Measurements from ENCODE around the gene POFUT1. TPM values are rescaled to one million over a fixed set of nuclear protein-coding genes. Genes with fewer than 3 reads are reported as not detected.
A peak's percentile ranks its signal among the peaks of the same experiment; 100 is the strongest.

The POFUT1 gene
- total RNA-seq, 1 experiment from 2014 or later: 56.6 TPM

DNA sequence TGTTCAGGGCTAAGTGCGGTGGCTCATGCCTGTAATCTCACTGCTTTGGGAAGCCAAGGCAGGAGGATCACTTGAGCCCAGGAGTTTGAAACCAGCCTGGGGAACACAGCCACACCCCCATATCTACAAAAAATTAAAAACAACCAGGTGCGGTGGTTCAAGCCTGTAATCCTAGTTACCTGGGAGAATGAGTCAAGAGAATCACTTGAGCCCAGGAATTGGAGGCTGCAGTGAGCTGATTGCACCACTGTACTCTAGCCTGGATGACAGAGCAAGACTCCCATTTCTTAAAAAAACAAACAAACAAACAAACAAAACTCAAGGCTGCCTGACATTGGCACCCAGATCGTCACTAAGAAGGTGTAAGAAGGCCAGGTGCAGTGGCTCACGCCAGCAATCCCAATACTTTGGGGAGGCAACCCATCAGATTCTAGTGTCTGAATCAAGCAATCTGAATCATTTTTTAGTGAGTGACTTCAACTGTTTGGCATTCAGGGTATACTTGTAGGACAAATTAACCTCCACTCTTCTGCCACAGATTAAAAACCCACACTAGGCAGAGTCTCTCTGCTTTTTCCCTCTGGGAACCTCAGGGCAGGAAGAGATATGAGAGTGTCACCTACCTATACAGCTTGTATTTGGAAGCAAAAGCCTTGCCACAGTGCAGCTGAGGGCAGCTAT, 6.2 kb upstream of the POFUT1 start:
- no peak overlapping the region for H3K4me3 ChIP-seq
- H3K27me3 ChIP-seq: no peaks in the 10 kb centered on the region
- H3K36me3 ChIP-seq: peaks cover 49% of the 10 kb centered on the region
- H3K9me3 ChIP-seq: no peaks in the 10 kb centered on the region
- no peak for DNase-seq

DNA sequence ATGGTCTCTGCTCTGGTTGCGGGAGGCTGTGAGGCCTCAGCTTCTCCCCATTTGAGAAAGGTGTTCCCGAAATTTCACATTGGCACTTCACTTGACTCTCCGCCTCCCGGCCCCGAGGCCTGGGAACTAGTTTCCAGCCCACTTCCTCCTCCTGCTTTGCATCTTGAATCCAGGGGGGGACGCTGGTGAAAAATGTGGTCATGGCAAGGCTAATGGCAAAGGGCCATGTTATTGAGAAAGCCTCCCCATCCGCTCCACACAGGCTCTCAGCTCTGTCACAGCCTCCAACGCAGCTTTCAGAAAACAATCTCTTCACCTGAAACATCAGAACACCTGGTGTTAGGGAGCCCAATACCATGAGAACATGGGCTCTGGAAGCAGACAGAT, 5.7 kb upstream of the POFUT1 start:
- DNase-seq: no peak
- Histone ChIP-seq H3K36me3 (peaks cover 48% of the 10 kb centered on the region), H3K27me3 (no peaks in the 10 kb centered on the region), H3K4me3 (no peak overlapping the region), H3K9me3 (no peaks in the 10 kb centered on the region)

DNA sequence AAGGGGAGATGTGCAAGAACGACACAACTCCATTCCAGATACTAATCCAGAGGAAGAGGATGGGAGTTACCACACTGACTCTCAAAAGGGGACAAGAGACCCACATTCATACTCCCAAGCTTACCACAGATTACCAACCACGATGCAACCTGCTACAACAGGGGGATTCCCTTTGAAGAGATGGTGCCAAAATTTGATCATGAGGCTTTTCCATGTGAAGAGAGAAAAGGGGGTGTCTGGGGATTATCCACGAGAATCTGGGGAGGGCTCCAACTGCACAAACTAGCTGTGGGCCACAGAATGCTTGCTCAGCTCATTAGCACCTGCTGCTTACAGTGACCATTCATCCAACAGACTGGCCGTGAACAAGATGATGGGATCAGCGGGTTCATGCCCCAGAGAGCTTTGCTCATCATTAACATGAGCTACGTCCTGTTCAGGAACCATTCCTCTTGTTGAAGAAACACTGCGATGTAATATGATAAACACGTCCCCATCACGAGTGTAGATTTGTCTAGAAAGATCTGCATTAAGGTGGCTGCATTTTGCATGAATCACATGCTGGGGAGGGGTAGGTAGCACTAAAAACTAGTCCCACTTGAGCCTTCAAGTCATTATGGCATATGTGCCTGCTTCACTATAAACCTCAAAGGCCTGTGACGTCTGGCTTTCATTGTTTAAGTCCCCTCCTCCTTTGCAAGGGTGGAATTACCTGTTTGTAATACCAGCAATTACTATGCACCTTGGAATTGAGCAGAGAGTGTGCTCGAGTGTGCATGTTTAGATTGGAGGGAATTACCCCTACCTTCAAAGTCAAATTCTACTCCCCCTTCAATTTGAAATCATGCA, 4.1 kb upstream of the POFUT1 start:
- DNase-seq: no peak
- Histone ChIP-seq H3K4me3 (no peak overlapping the region), H3K27me3 (no peaks in the 10 kb centered on the region), H3K36me3 (peaks cover 39% of the 10 kb centered on the region), H3K9me3 (no peaks in the 10 kb centered on the region)

DNA sequence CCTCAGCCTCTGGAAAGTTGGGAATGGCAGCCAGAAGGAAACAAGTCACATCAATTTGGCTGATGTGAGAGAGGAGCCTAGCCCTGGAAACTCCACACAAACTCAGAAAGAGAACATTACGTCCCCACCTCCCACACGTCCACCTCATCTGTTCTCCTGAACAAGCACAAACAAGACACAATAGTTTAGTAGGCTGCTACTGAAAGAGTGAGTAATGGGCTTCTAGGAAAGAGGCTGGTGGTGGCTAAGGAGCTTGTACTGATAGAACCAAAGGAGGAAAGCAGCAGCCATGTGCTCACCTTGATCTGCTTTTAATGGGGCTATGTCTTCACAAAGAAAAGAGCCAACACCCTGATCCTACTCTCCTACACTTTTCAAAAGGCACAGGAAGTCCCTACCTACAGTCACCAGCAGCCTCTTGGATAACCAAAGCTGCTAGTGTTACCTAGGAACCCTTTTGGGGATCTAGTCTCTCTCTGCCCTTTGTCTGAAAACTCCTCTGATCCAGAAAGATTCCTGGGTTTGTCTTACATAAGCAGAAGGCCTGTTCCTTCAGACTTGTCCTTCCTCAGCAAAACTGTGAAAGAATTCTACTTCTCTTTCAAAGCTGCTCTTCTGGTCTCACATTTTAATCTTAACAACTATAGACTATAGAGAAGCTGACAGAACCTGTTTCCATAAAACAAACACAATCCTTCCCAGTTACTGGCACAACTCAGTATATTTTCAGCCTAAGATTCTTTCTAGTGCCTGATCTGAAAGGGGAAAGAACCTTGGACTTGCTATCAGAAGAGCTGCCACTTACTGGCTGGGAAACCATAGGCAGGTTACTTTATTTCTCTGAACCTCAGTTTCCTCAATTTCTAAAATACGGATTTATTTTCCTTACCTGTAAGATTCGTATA, 3.2 kb upstream of the POFUT1 start:
- Histone ChIP-seq H3K27me3 (no peaks in the 10 kb centered on the region), H3K4me3 (no peak overlapping the region), H3K9me3 (no peaks in the 10 kb centered on the region), H3K36me3 (peaks cover 34% of the 10 kb centered on the region)
- no peak for DNase-seq

DNA sequence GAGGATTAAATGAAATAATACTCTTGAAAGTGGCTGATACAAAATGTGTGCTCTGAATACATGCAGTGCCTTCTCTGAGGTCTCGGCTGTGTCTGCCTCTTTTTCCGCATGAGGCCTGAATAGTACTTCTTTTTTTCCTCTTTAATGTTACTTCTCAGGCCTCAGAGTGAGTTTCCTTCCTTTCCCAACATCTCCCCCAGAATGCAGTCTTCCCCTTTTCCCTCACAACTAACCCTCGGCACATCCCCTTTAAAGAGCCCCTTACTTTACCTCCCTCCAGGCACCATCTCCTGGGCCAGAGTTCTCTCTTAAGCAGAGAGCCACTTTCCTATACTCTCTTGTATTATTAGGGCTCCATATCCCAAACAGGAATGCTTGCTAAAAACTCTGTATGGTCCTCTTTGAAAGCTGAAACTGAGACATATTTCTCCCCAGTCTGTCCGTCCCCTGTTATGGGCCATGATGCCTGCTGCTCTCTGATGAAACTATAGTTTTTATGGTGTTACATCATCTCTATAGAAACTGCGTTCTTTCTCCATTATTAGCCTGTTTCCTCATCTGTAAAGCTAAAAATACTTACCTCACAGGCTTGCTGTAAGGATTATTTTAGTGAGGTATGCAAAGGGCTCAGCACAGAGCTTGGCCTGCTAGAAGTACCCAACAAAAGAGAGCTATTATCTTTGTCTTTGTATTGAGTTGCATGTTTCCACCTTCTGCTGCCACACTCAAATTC, 2.4 kb upstream of the POFUT1 start:
- peaks cover 36% of the 10 kb centered on the region for H3K36me3 ChIP-seq
- DNase-seq: no peak
- no peak overlapping the region; the same call in 1 of the 2 replicates for H3K4me3 ChIP-seq
- H3K27me3 ChIP-seq: no peaks in the 10 kb centered on the region
- H3K9me3 ChIP-seq: no peaks in the 10 kb centered on the region

DNA sequence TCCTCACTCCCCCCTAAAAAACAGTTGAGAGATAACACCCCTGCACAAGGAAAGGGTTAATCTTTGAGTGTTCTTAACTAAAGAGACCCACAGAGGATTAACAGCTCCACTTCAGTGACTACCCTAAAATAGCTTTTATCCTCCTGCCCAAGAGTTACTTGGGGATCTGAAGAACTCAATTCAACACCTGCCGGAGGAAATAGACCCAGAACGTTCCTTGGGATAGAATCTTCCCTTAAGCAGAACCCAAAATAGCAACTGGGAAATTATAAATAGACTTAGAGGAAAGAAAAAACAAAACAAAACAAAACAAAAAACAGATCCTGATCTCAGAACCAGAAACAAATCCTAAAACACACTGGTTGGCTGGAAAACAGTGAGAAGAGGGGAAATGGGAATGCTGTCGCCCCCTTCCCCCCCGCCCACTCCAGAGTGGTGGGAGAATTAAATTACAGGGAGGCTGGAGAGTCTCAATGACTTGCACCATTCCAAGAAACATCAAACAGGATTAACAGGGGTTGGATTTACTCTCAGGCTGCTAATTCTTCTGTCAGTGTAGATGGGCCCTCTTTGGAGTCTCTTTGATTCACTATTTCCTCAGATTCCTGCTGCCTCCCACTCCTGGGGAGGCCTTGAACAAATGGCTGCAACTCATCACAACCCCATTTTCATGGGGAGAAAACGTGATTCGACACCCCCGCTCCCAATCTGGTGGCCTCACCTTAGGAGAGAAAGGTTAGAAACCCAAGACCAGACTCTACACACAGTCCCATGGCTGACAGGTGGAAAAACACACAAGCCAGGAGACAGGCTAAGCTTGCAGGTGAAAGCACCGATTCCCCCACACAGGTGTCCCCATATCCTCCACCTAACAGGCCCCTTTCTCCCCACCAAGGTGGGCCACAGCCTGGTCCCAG, 1.6 kb upstream of the POFUT1 start:
- H3K4me3 ChIP-seq: peak overlapping the region; percentile 100

DNA sequence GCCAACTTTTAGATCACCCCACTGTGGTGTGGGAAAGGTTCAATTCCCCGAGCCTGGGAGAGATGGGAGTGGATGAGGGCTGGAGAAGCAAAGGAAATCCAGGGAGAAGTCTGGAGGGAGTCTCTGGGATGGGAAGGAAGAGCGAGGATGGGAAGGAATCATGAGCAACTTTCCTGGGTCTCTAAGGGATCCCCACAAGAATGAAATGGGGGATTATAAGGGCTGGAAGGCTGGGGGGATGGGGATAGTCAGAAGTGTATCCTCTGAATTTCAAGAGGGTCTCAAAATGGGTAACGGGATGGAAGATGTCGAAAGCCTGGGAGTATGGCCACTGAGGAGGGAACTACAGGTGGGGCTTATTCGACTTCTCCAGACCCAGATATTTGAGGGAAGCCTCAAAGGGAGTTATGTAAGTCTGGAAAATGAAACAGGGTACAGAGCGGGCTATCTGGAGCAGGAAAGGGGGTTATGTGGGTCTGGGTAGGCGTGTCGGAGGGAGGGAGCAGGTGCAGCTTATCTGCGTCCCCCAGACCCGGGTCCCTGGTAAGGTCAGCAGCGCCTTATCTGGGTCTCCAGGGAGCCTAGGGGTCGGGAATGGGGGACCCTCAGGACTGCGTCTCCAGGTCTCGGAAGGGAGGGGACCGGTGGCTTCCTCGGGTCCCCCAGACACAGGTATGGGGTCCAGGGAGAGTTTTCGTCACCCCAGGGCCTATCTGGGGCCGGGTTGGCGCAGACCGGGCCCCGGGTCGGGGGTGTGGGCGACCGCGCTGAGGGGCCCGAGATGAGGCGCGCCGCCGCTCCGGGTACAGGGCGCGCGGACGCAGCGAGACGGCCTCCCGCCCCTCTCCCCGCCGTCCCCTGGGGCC, 687 bp upstream of the POFUT1 start:
- Histone ChIP-seq H3K36me3 (peaks cover 33% of the 10 kb centered on the region), H3K4me3 (peak overlapping the region; percentile 100), H3K9me3 (no peaks in the 10 kb centered on the region), H3K27me3 (no peaks in the 10 kb centered on the region)
- DNase-seq: no peak

More for the DNA sequence above, 1.6 kb upstream of the POFUT1 start:
- Histone ChIP-seq H3K9me3 (no peaks in the 10 kb centered on the region), H3K27me3 (no peaks in the 10 kb centered on the region), H3K36me3 (peaks cover 33% of the 10 kb centered on the region)
- DNase-seq: no peak

DNA sequence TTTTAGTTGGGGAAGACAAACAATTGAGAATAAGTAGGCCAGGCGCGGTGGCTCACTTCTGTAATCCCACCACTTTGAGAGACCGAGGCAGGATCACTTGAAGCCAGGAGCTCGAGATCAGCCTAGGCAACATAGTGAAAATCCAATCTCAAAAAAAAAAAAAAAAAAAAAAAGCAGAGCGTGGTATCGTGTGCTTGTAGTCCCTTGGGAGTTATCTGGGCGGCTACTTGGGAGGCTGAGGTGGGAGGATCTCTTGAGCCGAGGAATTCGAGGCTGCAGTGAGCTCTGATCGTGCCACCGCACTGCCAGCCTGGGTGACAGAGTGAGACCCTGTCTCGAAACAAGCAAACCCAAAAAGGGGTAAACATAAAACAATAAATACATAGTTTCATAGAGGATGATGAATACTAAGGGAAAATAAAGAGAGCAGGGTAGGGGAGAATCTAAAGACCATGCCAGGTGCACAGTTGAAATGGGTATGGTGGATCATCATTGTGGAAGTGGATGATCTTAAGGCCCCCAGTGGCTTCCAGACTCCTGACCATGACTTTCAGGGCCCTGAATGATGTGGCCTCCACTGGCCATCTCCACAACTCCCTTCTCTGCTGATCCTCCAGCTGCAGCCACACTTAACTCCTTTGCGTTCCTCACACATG, 947 bp downstream of the POFUT1 start:
- Histone ChIP-seq H3K9me3 (no peaks in the 10 kb centered on the region), H3K4me3 (peak overlapping the region; percentile 100), H3K36me3 (peaks cover 33% of the 10 kb centered on the region), H3K27me3 (no peaks in the 10 kb centered on the region)
- DNase-seq: no peak

DNA sequence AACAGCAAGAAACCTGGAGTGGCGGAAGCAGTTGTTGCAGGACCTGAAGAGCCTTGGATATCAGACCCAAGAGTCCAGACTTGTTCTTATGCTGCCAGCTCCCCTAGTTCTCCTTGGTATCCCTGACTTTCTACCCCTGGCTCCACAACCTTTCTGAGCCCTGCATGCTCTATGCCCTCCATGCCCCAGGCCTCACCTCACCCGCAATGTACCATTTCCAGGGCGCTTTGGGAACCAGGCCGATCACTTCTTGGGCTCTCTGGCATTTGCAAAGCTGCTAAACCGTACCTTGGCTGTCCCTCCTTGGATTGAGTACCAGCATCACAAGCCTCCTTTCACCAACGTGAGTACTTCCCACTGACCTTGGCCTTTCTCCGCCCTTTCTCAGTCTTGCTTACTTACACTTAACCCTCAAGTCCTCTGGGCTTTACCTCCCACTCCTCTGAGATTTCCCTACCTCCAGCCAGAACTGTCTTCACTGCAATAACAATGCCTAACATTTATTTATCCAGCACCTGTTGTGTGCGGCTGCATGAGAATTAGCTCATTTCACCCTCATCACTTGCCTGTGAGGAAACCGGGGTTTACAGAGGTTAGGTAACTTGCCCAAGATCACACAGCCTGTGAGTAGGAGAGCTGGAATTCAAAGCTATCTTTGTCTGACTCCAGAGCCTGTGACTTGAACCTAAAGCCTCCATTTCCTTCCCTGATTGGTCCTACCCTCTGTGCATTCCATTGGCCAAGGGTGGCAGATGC, 2.3 kb downstream of the POFUT1 start:
- H3K36me3 ChIP-seq: peaks cover 38% of the 10 kb centered on the region
- no peaks in the 10 kb centered on the region for H3K27me3 ChIP-seq
- no peaks in the 10 kb centered on the region for H3K9me3 ChIP-seq
- H3K4me3 ChIP-seq: no peak overlapping the region
- no peak for DNase-seq

DNA sequence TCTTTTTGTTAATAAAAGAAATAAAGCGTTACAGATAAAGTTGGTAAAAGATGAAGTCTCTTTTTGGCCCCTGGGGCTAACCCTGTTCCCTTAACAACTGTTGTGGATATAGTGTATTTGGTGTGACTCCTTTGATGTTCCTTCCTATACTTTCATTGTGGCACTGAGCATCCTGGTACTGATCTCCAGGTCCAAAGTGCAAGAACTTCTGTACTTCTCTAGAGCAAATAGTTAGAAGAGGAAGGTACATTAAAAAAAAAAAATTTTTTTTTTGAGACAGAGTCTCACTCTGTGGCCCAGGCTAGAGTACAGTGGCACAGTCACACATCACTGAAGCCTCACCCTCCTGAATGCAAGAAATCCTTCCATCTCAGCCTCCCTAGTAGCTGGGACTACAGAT, 6.2 kb downstream of the POFUT1 start:
- no peak overlapping the region for H3K4me3 ChIP-seq
- H3K9me3 ChIP-seq: no peaks in the 10 kb centered on the region
- no peak for DNase-seq
- H3K36me3 ChIP-seq: peaks cover 72% of the 10 kb centered on the region
- H3K27me3 ChIP-seq: no peaks in the 10 kb centered on the region

DNA sequence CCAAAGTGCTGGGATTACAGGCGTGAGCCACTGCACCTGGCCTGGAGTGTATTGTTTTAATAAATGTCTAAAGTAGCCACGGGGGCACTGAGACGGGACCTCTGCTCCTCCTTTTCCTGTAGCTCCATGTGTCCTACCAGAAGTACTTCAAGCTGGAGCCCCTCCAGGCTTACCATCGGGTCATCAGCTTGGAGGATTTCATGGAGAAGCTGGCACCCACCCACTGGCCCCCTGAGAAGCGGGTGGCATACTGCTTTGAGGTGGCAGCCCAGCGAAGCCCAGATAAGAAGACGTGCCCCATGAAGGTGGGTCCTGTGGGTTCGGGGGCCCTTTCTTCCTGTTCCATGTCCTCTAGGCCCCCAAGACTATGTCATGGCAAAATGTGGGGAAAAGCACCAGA, 7.5 kb downstream of the POFUT1 start:
- peaks cover 70% of the 10 kb centered on the region for H3K36me3 ChIP-seq

DNA sequence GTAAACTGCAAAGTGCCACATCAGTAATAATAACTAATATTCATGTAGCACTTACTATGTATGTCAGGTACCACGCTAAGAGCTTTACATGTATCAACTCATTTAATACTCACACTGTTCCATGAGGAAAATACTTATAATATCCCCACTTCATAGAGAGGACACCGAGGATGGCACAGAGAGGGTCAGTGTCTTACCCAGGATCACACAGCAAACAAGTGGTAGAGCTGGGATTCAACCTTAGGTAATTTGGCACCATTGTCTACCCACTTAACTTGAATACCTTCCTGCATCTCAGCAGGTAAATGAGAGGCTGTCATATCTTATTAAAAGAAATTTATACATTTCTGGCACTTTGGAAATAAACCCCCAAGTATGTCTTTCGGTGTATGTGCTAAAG, 8.0 kb downstream of the POFUT1 start:
- Histone ChIP-seq H3K36me3 (peaks cover 71% of the 10 kb centered on the region), H3K4me3 (no peak overlapping the region), H3K27me3 (no peaks in the 10 kb centered on the region), H3K9me3 (no peaks in the 10 kb centered on the region)
- no peak for DNase-seq

More for the DNA sequence above, 7.5 kb downstream of the POFUT1 start:
- no peak for DNase-seq
- Histone ChIP-seq H3K4me3 (no peak overlapping the region), H3K27me3 (no peaks in the 10 kb centered on the region), H3K9me3 (no peaks in the 10 kb centered on the region)

DNA sequence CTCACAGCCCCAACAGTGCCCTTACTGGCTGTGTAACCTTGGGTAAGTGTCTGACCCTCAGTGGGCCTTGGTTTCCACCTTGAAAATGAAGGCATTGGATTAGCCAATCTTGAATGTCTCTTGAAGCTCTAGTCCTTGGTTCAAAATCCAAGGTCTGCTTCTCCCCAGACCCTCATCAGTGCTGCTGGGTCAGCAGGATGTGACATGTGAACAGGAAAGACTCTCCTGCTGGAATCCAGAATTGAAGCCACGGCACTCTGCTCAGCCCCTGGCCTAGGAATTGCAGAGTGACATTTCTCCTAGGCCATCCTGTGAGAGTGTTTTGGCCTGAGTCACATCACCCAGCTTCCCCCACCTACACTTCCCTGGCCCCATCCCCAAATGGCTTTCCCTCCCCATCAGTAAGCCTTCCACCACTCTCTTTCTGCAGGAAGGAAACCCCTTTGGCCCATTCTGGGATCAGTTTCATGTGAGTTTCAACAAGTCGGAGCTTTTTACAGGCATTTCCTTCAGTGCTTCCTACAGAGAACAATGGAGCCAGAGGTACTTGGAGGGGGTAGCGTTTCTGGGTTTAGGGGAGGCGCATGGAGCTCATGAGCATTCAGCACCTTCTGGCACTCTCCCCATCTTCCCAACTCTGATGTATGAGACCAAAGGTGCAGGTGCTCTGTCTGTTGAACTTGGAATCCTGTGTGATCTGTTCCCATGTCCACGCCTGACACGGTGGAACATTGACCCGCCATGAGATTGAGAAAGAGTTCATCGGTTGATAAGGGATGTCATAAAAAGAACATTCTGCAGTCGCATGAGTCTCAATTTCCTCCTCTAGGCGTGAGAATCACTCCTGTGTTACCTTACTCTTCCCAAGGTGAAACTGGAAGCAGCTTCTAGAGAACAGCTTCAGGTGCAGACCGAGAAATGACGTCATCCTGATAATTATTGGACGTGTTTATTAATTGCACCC, 8.8 kb downstream of the POFUT1 start:
- no peak overlapping the region for H3K4me3 ChIP-seq
- no peak for DNase-seq
- H3K9me3 ChIP-seq: no peaks in the 10 kb centered on the region
- H3K36me3 ChIP-seq: peaks cover 73% of the 10 kb centered on the region
- no peaks in the 10 kb centered on the region for H3K27me3 ChIP-seq

Measured in MG63 (cell line).